ENCODE data around the gene DST. TPM values are rescaled to one million over a fixed set of nuclear protein-coding genes. Genes with fewer than 3 reads are reported as not detected.

Gene DST
- polyA plus RNA-seq, 3 donors, result 1.1 to 7.4 (median 3.2) TPM

- Histone ChIP-seq H2AFZ (ENCODE audit: insufficient read depth, low read depth, low read length, poor library complexity, severe bottlenecking) (no peak overlapping the region), H3K4me3 (replicated peaks in 1 of 3; ENCODE audit: low read depth in 2 of 3, low read length in 3 of 3) (no peak overlapping the region), H3K9ac (ENCODE audit: insufficient read depth, low read length, poor library complexity, severe bottlenecking) (no peak overlapping the region), H3K27me3 (ENCODE audit: control insufficient read depth in 2 of 2, insufficient read depth in 2 of 2, low read length in 2 of 2) (no peaks in the 10 kb centered on the region), H3K79me2 (ENCODE audit: insufficient read depth, low read length) (no peaks in the 10 kb centered on the region), H3K4me2 (replicated peaks; ENCODE audit: extremely low read depth, low read length, poor library complexity, severe bottlenecking) (no peak overlapping the region), H3K4me1 (ENCODE audit: control insufficient read depth in 1 of 2, insufficient read depth in 2 of 2, low read length in 2 of 2) (peaks cover 3 to 7% of the 10 kb centered on the region in 2 donors), H4K20me1 (ENCODE audit: insufficient read depth, low read length) (no peaks in the 10 kb centered on the region), H3K27ac (ENCODE audit: low read depth in 1 of 2, low read length in 2 of 2) (no peak overlapping the region), H3K9me3 (replicated peaks in 1 of 2; ENCODE audit: control insufficient read depth in 1 of 2, insufficient read depth in 1 of 2, low read length in 2 of 2) (no peaks in the 10 kb centered on the region), H3K36me3 (replicated peaks in 1 of 2; ENCODE audit: control insufficient read depth in 1 of 2, insufficient read depth in 2 of 2, low read length in 2 of 2) (no peaks in the 10 kb centered on the region)
- H3K27me3 Mint-ChIP-seq (ENCODE audit: low read depth in 3 of 3), result no peaks in the 10 kb centered on the region
- H3K4me1 Mint-ChIP-seq, result peaks cover 13% of the 10 kb centered on the region
- H3K4me3 Mint-ChIP-seq, result no peak overlapping the region
- TF ChIP-seq CTCF (IDR thresholded peaks at IDR 0.05), result no peak
- no peaks in the 10 kb centered on the region for H3K36me3 Mint-ChIP-seq
- no peak overlapping the region for H3K27ac Mint-ChIP-seq
- no peak for DNase-seq
- WGBS (ENCODE audit: insufficient coverage), result no CpG with 5 or more reads among the region's 1 CpG
- intact Hi-C loops (cut with micrococcal nuclease), result no loop called here
- H3K9me3 Mint-ChIP-seq, result no peaks in the 10 kb centered on the region
Measured at GRCh38 chr6:56655249-56655648, 12.6 kb upstream of the DST start.

GRCh38 chr6:56652994-56653393 is 10.3 kb upstream of the DST start:
- no CpG with 5 or more reads among the region's 2 CpGs for WGBS (ENCODE audit: insufficient coverage)
- no peaks in the 10 kb centered on the region for H3K36me3 Mint-ChIP-seq
- H3K9me3 Mint-ChIP-seq, result no peaks in the 10 kb centered on the region
- no peak overlapping the region for H3K9ac ChIP-seq (ENCODE audit: insufficient read depth, low read length, poor library complexity, severe bottlenecking)
- no peak overlapping the region for H3K4me2 ChIP-seq (replicated peaks; ENCODE audit: extremely low read depth, low read length, poor library complexity, severe bottlenecking)
- no peak overlapping the region for H3K4me3 ChIP-seq (replicated peaks in 1 of 3; ENCODE audit: low read depth in 2 of 3, low read length in 3 of 3)
- H3K27me3 Mint-ChIP-seq (ENCODE audit: low read depth in 3 of 3), result no peaks in the 10 kb centered on the region
- intact Hi-C loops (cut with micrococcal nuclease), result no loop called here
- H3K27ac ChIP-seq (ENCODE audit: low read depth in 1 of 2, low read length in 2 of 2), result no peak overlapping the region
- no peaks in the 10 kb centered on the region for H3K79me2 ChIP-seq (ENCODE audit: insufficient read depth, low read length)
- no peaks in the 10 kb centered on the region for H3K36me3 ChIP-seq (replicated peaks in 1 of 2; ENCODE audit: control insufficient read depth in 1 of 2, insufficient read depth in 2 of 2, low read length in 2 of 2)
- no peak overlapping the region for H2AFZ ChIP-seq (ENCODE audit: insufficient read depth, low read depth, low read length, poor library complexity, severe bottlenecking)
- H3K9me3 ChIP-seq (replicated peaks in 1 of 2; ENCODE audit: control insufficient read depth in 1 of 2, insufficient read depth in 1 of 2, low read length in 2 of 2), result no peaks in the 10 kb centered on the region
- peaks cover 3 to 7% of the 10 kb centered on the region in 2 donors for H3K4me1 ChIP-seq (ENCODE audit: control insufficient read depth in 1 of 2, insufficient read depth in 2 of 2, low read length in 2 of 2)
- no peaks in the 10 kb centered on the region for H4K20me1 ChIP-seq (ENCODE audit: insufficient read depth, low read length)
- peaks cover 7% of the 10 kb centered on the region for H3K4me1 Mint-ChIP-seq
- TF ChIP-seq CTCF (IDR thresholded peaks at IDR 0.05), result no peak
- no peak overlapping the region for H3K27ac Mint-ChIP-seq
- no peak overlapping the region for H3K4me3 Mint-ChIP-seq
- no peak for DNase-seq
- H3K27me3 ChIP-seq (ENCODE audit: control insufficient read depth in 2 of 2, insufficient read depth in 2 of 2, low read length in 2 of 2), result no peaks in the 10 kb centered on the region

Measured in CD14-positive monocyte (primary cell).